ENCODE results near the gene METTL9.
"Not testable (repeated sequence)": the region's sequence is repeated elsewhere in the genome, so short reads cannot be mapped to it uniquely, and the experiment has no call there.

METTL9 gene

GRCh38 chr16:21573506-21573905, 25.9 kb upstream of the METTL9 start:
- DNase-seq (ENCODE audit: low read depth, low spot score) = not testable (repeated sequence)

GRCh38 chr16:21574372-21574771, 25.0 kb upstream of the METTL9 start:
- DNase-seq (ENCODE audit: low read depth, low spot score) = no peak

- DNase-seq (ENCODE audit: low read depth, low spot score) = not testable (repeated sequence)
Measured at GRCh38 chr16:21576323-21576722, 23.1 kb upstream of the METTL9 start.

- DNase-seq (ENCODE audit: low read depth, low spot score) = not testable (repeated sequence)
Measured at GRCh38 chr16:21577487-21577886, 21.9 kb upstream of the METTL9 start.

- not testable (repeated sequence) for DNase-seq (ENCODE audit: low read depth, low spot score)
Measured at GRCh38 chr16:21578311-21578710, 21.1 kb upstream of the METTL9 start.

- DNase-seq (ENCODE audit: low read depth, low spot score) = not testable (repeated sequence)
Measured at GRCh38 chr16:21580131-21580530, 19.2 kb upstream of the METTL9 start.

- DNase-seq (ENCODE audit: low read depth, low spot score) = no peak
Measured at GRCh38 chr16:21580807-21581206, 18.6 kb upstream of the METTL9 start.

- DNase-seq (ENCODE audit: low read depth, low spot score) = no peak
Measured at GRCh38 chr16:21584817-21585216, 14.6 kb upstream of the METTL9 start.

- not testable (repeated sequence) for DNase-seq (ENCODE audit: low read depth, low spot score)
Measured at GRCh38 chr16:21588593-21588992, 10.8 kb upstream of the METTL9 start.

- no peak for DNase-seq (ENCODE audit: low read depth, low spot score)
Measured at GRCh38 chr16:21589551-21589950, 9.8 kb upstream of the METTL9 start.

- DNase-seq (ENCODE audit: low read depth, low spot score) = no peak
Measured at GRCh38 chr16:21590287-21590686, 9.1 kb upstream of the METTL9 start.

GRCh38 chr16:21590796-21591195, 8.6 kb upstream of the METTL9 start:
- no peak for DNase-seq (ENCODE audit: low read depth, low spot score)

- no peak for DNase-seq (ENCODE audit: low read depth, low spot score)
Measured at GRCh38 chr16:21592191-21592590, 7.2 kb upstream of the METTL9 start.

- DNase-seq (ENCODE audit: low read depth, low spot score) = no peak
Measured at GRCh38 chr16:21593530-21594289, 5.7 kb upstream of the METTL9 start.

- DNase-seq (ENCODE audit: low read depth, low spot score) = no peak
Measured at GRCh38 chr16:21597561-21598030, 1.8 kb upstream of the METTL9 start.

GRCh38 chr16:21598206-21598605, 1.2 kb upstream of the METTL9 start:
- DNase-seq (ENCODE audit: low read depth, low spot score) = no peak

GRCh38 chr16:21598701-21599121, 666 bp upstream of the METTL9 start:
- DNase-seq (ENCODE audit: low read depth, low spot score) = no peak

GRCh38 chr16:21600031-21600773, 825 bp downstream of the METTL9 start:
- no peak for DNase-seq (ENCODE audit: low read depth, low spot score)

- no peak for DNase-seq (ENCODE audit: low read depth, low spot score)
Measured at GRCh38 chr16:21602785-21603184, 3.4 kb downstream of the METTL9 start.

- no peak for DNase-seq (ENCODE audit: low read depth, low spot score)
Measured at GRCh38 chr16:21603928-21604327, 4.6 kb downstream of the METTL9 start.

GRCh38 chr16:21605848-21606247, 6.5 kb downstream of the METTL9 start:
- not testable (repeated sequence) for DNase-seq (ENCODE audit: low read depth, low spot score)

GRCh38 chr16:21608639-21609328, 9.4 kb downstream of the METTL9 start:
- DNase-seq (ENCODE audit: low read depth, low spot score) = no peak

All from iPS DF 19.7 (cell line).